Natural killer cell treated with Interleukin-12 subunit alpha and Interleukin-12 subunit beta and Interleukin-15 and Interleukin-18, amount 100 ng/mL, for 72 hours (primary cell): ENCODE measurements around the gene COPG2. TPM values are rescaled to one million over a fixed set of nuclear protein-coding genes. Genes with fewer than 3 reads are reported as not detected.
"Not testable (repeated sequence)": the region's sequence is repeated elsewhere in the genome, so short reads cannot be mapped to it uniquely, and the experiment has no call there.

Experiments
- ATAC-seq, 2 donors: fragments of 150-1000 bp; cut with Tn5 transposase in 1 of 2; sonication (Bioruptor Pico), chemical (Tn5 transposase) in 1 of 2; 2 replicates each; pipeline ENCODE4 v1.10.0; 2021
- DNase-seq: peaks from one replicate; pipeline ENCODE4 v3.0.0; 2022; ENCODE audit warnings: low spot score
- H3K27ac Mint-ChIP-seq, 2 donors: 1 replicate in 1 of 2; 2 replicates in 1 of 2; pipeline ENCODE4 v1.8.0; 2022; ENCODE audit warnings: mixed read lengths in 2 of 2, mild to moderate bottlenecking in 1 of 2, moderate library complexity in 1 of 2
- H3K27me3 Mint-ChIP-seq, 2 donors: 1 replicate in 1 of 2; 2 replicates in 1 of 2; pipeline ENCODE4 v1.8.0; 2022; ENCODE audit warnings: mixed read lengths in 2 of 2
- H3K36me3 Mint-ChIP-seq: one replicate; pipeline ENCODE4 v1.8.0; 2022; ENCODE audit warnings: mixed read lengths
- H3K4me1 Mint-ChIP-seq, 2 donors: 1 replicate in 1 of 2; 2 replicates in 1 of 2; pipeline ENCODE4 v1.8.0; 2022; ENCODE audit warnings: low read depth in 2 of 2, mixed read lengths in 2 of 2, mild to moderate bottlenecking in 1 of 2
- H3K4me3 Mint-ChIP-seq: one replicate; pipeline ENCODE4 v1.8.0; 2022; ENCODE audit warnings: mixed read lengths
- H3K9me3 Mint-ChIP-seq: 2 replicates; pipeline ENCODE4 v1.8.0; 2022; ENCODE audit warnings: mixed read lengths
- total RNA-seq, 2 donors: library from RNA; stranded (reverse); gene quantifications; one replicate each; pipeline ENCODE4 v1.2.3, GENCODE V29; 2022

COPG2 gene
- total RNA-seq, 2 donors from 2014 or later, result 10.3 to 11.3 TPM

DNA sequence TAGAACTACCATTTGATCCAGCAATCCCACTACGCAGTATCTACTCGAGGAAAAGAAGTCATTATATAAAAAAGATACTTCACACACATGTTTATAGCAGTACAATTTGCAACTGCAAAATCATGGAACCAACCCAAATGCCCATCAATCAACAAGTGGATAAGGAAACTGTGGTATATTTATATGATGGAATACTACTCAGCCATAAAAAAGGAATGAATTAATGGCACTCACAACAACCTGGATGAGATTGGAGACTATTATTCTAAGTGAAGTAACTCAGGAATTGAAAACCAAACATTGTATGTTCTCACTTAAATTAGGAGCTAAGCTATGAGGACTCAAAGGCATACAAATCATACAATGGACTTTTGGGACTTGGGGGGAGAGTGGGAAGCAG is 82.6 kb downstream of the COPG2 start:
- H3K36me3 Mint-ChIP-seq, H3K4me3 Mint-ChIP-seq, DNase-seq, H3K4me1 Mint-ChIP-seq, ATAC-seq, H3K9me3 Mint-ChIP-seq, H3K27me3 Mint-ChIP-seq, H3K27ac Mint-ChIP-seq: not testable (repeated sequence)

DNA sequence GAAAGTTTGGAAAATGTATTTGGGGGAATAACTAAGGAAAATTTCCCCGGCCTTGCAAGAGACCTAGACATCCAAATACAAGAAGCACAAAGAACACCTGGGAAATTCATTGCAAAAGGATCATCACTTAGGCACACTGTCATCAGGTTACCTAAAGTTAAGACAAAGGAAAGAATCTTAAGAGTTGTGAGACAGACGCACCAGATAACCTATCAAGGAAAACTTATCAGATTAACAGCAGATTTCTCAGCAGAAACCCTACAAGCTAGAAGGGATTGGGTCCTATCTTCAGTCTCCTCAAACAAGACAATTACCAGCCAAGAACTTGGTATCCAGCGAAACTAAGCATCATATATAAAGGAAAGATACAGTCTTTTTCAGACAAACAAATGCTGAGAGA is 93.4 kb downstream of the COPG2 start:
- DNase-seq, H3K27me3 Mint-ChIP-seq, H3K4me3 Mint-ChIP-seq, H3K4me1 Mint-ChIP-seq, H3K27ac Mint-ChIP-seq, ATAC-seq: not testable (repeated sequence)
- Mint-ChIP-seq H3K9me3 (peaks cover 12% of the 10 kb centered on the region), H3K36me3 (peaks cover 17% of the 10 kb centered on the region)

DNA sequence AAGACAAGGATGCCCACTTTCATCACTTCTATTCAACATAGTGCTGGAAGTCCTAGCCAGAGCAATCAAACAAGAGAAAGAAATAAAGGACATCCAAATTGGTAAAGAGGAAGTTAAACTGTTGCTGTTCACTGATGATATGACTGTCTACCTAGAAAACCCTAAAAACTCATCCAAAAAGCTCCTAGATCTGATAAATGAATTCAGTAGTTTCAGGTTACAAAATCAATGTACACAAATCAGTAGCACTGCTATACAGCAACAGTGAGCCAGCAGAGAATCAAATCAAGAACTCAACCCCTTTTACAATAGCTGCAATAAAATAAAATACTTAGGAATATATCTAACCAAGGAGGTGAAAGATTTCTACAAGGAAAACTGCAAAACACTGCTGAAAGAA is 98.4 kb downstream of the COPG2 start:
- not testable (repeated sequence) for H3K4me3 Mint-ChIP-seq, H3K27ac Mint-ChIP-seq, H3K4me1 Mint-ChIP-seq, H3K27me3 Mint-ChIP-seq, DNase-seq, ATAC-seq
- H3K36me3 Mint-ChIP-seq, result peaks cover 30% of the 10 kb centered on the region
- peaks cover 14% of the 10 kb centered on the region for H3K9me3 Mint-ChIP-seq

DNA sequence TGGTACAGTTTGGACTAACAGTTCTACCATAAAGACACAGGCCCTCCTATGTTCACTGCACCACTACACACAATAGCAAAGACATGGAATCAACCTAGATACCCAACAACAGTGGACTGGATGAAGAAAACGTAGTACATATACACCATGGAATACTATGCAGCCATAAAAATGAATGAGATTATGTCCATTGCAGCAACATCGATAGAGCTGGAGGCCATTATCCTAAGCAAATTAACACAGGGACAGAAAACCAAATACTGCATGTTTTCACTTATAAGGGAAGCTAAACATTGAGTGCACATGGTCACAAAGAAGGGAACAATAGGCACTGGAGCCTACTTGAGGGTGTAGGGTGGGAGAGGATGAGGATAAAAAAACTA is 101.7 kb downstream of the COPG2 start:
- no peak overlapping the region for H3K4me3 Mint-ChIP-seq
- H3K36me3 Mint-ChIP-seq, result peaks cover 30% of the 10 kb centered on the region
- no peaks in the 10 kb centered on the region for H3K4me1 Mint-ChIP-seq
- H3K9me3 Mint-ChIP-seq, result peaks cover 14% of the 10 kb centered on the region
- H3K27me3 Mint-ChIP-seq, result peaks cover 0 to 4% of the 10 kb centered on the region in 2 donors
- ATAC-seq (no peak), DNase-seq (no peak)
- no peak overlapping the region for H3K27ac Mint-ChIP-seq

DNA sequence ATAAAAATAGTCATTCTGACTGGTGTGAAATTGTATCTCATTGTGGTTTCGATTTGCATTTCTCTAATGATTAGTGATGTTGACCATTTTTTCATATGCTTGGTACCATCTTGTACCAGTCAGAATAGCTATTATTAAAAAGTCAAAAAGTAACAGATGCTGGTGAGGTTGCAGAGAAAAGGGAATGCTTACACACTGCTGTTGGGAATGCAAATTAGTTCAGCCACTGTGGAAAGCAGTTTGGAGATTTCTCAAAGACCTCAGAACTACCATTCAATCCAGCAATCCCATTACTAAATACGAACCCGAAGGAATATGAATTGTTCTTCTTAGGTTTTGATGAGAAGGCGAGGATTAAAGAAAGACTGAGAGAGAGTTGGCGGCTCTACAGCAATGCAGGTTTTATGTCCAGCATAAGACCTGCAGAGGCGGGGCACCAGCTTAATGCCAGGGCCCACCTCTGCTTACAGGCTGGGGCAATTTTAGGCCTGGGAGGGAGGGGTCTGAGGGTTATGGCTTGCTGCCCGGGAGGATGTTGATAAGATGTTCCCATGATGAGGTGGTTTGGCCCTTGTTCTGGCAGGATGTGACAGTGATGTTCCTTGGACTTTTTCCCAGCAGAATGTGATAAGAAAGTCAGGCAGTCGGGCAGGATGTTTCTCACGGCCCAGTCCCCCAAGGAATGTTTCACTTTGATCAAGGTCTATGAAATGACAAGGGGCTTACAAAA is 102.2 kb downstream of the COPG2 start:
- H3K27me3 Mint-ChIP-seq, result peaks cover 0 to 4% of the 10 kb centered on the region in 2 donors
- peaks cover 30% of the 10 kb centered on the region for H3K36me3 Mint-ChIP-seq
- H3K9me3 Mint-ChIP-seq, result peaks cover 14% of the 10 kb centered on the region
- no peak overlapping the region for H3K4me3 Mint-ChIP-seq
- DNase-seq (no peak), ATAC-seq (no peak)
- no peaks in the 10 kb centered on the region for H3K4me1 Mint-ChIP-seq
- H3K27ac Mint-ChIP-seq, result no peak overlapping the region

DNA sequence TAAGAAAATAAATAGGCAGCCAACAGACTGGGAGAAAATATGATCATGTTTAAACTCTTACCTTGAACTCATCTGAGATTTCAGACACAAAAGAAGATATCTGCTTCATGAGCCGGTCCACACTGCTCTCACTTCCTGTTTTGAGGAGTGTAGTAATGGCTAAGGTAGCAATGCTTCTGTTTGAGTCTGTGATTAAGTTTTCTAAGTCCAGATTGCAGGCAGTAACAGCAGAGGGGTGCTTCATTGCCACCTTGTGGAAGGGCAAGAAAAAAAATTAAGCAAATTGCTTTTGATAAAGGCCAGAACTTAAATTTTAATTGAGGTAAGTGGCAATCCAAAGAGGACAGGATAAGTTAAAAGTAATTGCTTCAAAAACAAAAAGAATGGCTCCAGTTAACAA is 107.6 kb downstream of the COPG2 start:
- no peak for DNase-seq
- no peaks in the 10 kb centered on the region for H3K27me3 Mint-ChIP-seq
- H3K4me3 Mint-ChIP-seq, result no peak overlapping the region
- H3K4me1 Mint-ChIP-seq, result no peaks in the 10 kb centered on the region
- H3K9me3 Mint-ChIP-seq, result no peaks in the 10 kb centered on the region
- no peak overlapping the region for H3K27ac Mint-ChIP-seq
- peaks cover 6% of the 10 kb centered on the region for H3K36me3 Mint-ChIP-seq
- no peak for ATAC-seq

DNA sequence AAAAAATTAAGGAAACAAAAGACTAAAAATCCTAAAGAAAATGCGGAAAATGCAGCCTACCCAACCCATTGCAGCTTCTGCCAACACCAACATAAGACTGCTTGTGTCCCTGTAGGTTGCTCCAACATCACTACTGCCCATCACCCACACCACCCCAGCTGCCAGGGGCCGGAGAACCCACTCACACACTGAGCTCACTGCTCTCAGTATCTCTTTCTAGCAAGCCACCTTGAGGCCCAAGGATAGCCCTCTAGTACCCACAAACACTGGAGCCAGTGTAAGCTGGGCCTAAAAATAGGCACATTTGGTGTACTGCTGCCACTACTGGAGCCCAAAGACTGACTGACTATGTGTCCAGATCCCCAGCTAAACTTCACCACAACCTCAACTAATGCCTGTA is 109.4 kb downstream of the COPG2 start:
- DNase-seq (no peak), ATAC-seq (no peak)
- Mint-ChIP-seq H3K9me3 (no peaks in the 10 kb centered on the region), H3K36me3 (no peaks in the 10 kb centered on the region), H3K27me3 (no peaks in the 10 kb centered on the region), H3K4me3 (no peak overlapping the region), H3K27ac (no peak overlapping the region), H3K4me1 (no peaks in the 10 kb centered on the region)

DNA sequence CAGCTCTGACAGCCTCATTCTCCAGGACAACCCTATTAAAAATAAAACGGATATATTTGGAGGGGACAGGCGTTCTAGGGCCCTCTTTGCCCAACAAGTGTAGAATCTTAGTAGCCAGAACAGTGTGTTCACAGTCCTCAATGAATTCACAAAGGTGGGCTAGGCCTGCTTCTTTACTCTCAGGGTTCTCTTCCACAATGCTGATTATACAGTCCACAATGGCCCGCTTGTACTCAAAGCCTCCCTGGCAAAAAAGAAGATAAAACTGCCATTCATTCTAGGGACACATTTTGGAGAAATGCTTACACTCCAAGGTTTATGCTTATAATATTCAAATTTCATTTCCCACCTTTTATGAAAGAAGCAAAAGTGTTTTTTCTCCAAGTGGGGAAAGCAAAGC is 114.1 kb downstream of the COPG2 start:
- H3K27ac Mint-ChIP-seq, result no peak overlapping the region
- H3K4me3 Mint-ChIP-seq, result no peak overlapping the region
- no peaks in the 10 kb centered on the region for H3K4me1 Mint-ChIP-seq
- H3K36me3 Mint-ChIP-seq, result no peaks in the 10 kb centered on the region
- no peaks in the 10 kb centered on the region for H3K9me3 Mint-ChIP-seq
- ATAC-seq, result no peak
- no peaks in the 10 kb centered on the region for H3K27me3 Mint-ChIP-seq
- no peak for DNase-seq

DNA sequence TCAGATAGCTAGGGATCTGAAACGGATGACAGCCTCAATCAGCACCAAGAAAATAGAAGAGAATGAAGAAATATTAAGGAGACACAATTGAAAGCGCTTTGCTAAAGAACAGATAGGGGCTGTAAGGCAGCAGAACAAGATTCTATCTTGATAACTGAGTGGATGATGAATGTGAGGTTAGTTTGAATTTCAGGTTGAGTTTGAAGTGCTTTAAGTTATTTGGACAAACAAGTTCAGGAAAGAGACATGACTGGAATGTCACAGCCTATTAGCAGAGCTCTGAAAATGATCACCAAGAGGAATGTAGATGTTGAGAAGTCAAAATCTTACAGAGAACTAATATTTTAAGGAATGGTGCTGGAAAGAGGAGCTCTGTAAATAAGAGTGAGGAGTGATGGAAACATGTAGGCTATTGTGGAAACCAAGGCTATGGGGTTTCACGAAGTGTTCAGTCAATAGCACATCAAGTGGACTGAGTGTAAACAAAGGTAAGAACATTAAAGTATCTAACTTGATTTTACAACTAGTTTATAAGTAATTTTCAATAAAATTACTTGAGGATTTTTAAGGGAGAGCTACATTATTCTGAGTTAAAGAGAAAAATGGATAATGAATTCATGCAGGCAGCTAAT is 115.0 kb downstream of the COPG2 start:
- DNase-seq, result no peak
- ATAC-seq, result no peak
- Mint-ChIP-seq H3K36me3 (no peaks in the 10 kb centered on the region), H3K27ac (no peak overlapping the region), H3K9me3 (no peaks in the 10 kb centered on the region), H3K4me1 (no peaks in the 10 kb centered on the region), H3K4me3 (no peak overlapping the region), H3K27me3 (no peaks in the 10 kb centered on the region)

DNA sequence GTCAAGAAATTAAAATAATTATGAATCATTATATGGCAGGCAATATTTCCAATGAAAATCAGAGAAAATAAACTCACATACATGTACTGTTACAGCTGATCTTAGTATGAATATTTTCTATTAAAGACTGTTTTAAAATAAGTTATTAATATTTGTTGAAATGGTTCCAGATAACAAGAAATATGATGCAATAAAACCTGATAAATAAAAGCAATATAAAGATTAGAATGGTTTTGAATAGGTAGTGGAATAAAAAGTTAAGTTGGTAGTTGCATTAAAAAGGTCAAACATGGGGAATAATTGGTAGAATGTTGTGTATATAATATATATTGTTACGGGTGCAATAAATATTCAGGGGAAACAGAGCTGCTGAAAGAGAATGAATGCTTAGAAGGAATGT is 124.2 kb downstream of the COPG2 start:
- Mint-ChIP-seq H3K27ac (no peak overlapping the region), H3K4me3 (no peak overlapping the region), H3K4me1 (no peaks in the 10 kb centered on the region), H3K9me3 (no peaks in the 10 kb centered on the region), H3K27me3 (no peaks in the 10 kb centered on the region), H3K36me3 (no peaks in the 10 kb centered on the region)
- DNase-seq (no peak), ATAC-seq (no peak)

DNA sequence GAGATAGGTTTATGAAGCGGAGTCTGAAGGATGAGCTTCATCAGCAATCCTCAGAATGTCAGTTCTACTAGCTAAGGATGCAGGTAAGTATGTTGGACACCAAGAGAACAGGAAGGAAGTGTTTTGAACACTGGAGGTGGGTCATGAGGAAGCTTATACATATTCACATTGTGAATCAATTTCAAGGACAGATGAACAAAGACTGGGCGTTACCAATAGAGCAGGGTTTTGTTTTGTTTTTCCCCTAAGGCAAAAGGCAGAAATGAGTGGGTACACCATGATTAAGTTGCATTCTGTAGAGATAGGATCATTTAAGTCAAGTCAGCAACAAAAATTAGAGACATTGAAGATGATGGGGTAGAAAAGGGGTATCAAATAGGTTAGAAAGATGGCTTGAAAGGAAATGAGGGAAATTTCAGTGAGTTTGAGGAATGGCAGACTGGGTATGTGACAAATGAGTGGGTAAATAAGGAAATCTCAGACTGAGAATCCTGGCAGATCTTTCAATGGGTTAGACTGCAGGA is 125.0 kb downstream of the COPG2 start:
- Mint-ChIP-seq H3K4me3 (no peak overlapping the region), H3K36me3 (no peaks in the 10 kb centered on the region), H3K9me3 (no peaks in the 10 kb centered on the region), H3K27ac (no peak overlapping the region), H3K27me3 (no peaks in the 10 kb centered on the region), H3K4me1 (no peaks in the 10 kb centered on the region)
- no peak for DNase-seq
- ATAC-seq, result no peak

DNA sequence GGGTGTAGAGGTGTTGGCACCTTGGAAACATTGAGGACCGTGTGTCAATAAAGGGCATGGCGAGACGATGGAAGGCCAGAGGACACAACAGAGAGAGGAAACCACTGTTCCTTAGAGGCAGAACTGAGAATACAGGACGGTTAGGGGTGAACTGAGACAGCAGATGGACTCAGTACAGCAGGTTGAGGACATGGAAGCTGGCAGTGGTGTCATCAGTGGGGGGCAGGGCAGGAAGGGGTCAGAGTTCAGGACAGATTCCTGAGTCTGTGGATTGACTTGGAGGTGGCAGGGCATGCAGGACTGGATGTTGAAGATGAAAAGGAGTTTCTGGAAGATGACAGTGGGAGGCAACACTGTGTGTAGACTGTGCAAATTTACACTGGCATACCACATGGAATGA is 126.3 kb downstream of the COPG2 start:
- not testable (repeated sequence) for H3K9me3 Mint-ChIP-seq

DNA sequence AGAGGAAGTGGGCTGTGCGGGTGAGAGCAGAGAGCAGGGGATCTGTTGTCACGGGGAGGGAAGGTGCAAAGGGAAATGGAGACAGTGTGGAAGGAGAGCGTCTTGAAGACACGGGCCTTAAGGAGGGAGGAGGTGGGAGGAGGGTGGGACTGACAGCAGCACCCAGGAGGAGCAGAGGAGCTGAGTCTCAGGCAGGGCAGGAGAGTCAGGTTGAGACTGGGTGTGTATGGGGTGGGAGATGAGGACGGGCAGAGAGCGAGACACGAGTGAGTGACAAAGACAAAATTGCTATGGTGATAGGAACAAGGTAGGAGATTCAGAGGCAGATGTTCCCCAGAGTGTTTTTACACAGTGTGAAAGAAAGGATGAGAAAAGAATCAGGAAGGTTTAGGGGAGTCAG is 127.3 kb downstream of the COPG2 start:
- H3K27me3 Mint-ChIP-seq, H3K4me1 Mint-ChIP-seq, H3K4me3 Mint-ChIP-seq, H3K27ac Mint-ChIP-seq, H3K36me3 Mint-ChIP-seq, H3K9me3 Mint-ChIP-seq, DNase-seq: not testable (repeated sequence)
- peak; percentile 29 to 33 for ATAC-seq

More for the DNA sequence above, 126.3 kb downstream of the COPG2 start:
- not testable (repeated sequence) for H3K36me3 Mint-ChIP-seq, DNase-seq, H3K27me3 Mint-ChIP-seq, H3K4me1 Mint-ChIP-seq, H3K27ac Mint-ChIP-seq, H3K4me3 Mint-ChIP-seq
- peak in 1 of 2 donors; percentile 16 for ATAC-seq

DNA sequence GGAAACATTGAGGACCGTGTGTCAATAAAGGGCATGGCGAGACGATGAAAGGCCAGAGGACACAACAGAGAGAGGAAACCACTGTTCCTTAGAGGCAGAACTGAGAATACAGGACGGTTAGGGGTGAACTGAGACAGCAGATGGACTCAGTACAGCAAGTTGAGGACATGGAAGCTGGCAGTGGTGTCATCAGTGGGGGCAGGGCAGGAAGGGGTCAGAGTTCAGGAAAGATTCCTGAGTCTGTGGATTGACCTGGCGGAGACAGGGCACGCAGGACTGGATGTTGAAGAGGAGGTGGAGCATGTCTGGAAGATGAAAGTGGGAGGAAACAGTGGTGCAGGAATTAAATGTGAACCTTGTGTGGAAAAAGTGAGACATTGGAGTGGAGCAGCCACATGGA is 130.7 kb downstream of the COPG2 start:
- ATAC-seq, H3K4me3 Mint-ChIP-seq, H3K27me3 Mint-ChIP-seq, H3K4me1 Mint-ChIP-seq, H3K9me3 Mint-ChIP-seq, H3K27ac Mint-ChIP-seq, DNase-seq, H3K36me3 Mint-ChIP-seq: not testable (repeated sequence)
